Calu3 (cell line): ENCODE results near the gene PAFAH1B1. TPM values are rescaled to one million over a fixed set of nuclear protein-coding genes. Genes with fewer than 3 reads are reported as not detected.

Source experiments
- BruUV-seq: library from RNA; stranded (reverse); fragments of 400-500 nt; replicated peaks from 2 replicates; lab custom pipeline; 2021; lab: Mats Ljungman, UMichigan
- CTCF ChIA-PET: fragments of 300-600 bp; sonication (Branson Sonifier 250); formaldehyde crosslinking; loops from one replicate; lab custom pipeline; 2022; ENCODE audit warnings: antibody characterized with exemption; lab: Charles Lee
- DNase-seq: peaks from one replicate; pipeline ENCODE4 v3.0.0; 2022
- H3K27ac Mint-ChIP-seq: one replicate; pipeline ENCODE4 v1.8.0; 2022; ENCODE audit warnings: mixed read lengths; ENCODE audit not compliant: unreplicated experiment
- H3K27me3 Mint-ChIP-seq: one replicate; pipeline ENCODE4 v1.8.0; 2022; ENCODE audit warnings: mixed read lengths; ENCODE audit not compliant: unreplicated experiment
- H3K36me3 Mint-ChIP-seq: one replicate; pipeline ENCODE4 v1.8.0; 2022; ENCODE audit warnings: mild to moderate bottlenecking, moderate library complexity, mixed read lengths; ENCODE audit not compliant: insufficient read depth, unreplicated experiment
- H3K4me1 Mint-ChIP-seq: one replicate; pipeline ENCODE4 v1.8.0; 2022; ENCODE audit warnings: mild to moderate bottlenecking, low read depth, mixed read lengths; ENCODE audit not compliant: unreplicated experiment
- H3K4me3 Mint-ChIP-seq: one replicate; pipeline ENCODE4 v1.8.0; 2022; ENCODE audit warnings: mild to moderate bottlenecking, low read depth, moderate library complexity, mixed read lengths; ENCODE audit not compliant: unreplicated experiment
- H3K9me3 Mint-ChIP-seq: one replicate; pipeline ENCODE4 v1.8.0; 2022; ENCODE audit warnings: low read depth, mixed read lengths; ENCODE audit not compliant: unreplicated experiment
- CTCF ChIP-seq: fragments of 200-600 bp; IDR thresholded peaks from one replicate; pipeline ENCODE4 v1.8.0; 2022; ENCODE audit warnings: antibody characterized with exemption; ENCODE audit not compliant: unreplicated experiment
- intact Hi-C: fragments of 100-400 bp; cut with micrococcal nuclease; formaldehyde crosslinking; loops from one replicate; pipeline ENCODE4 v1.10.0; 2022; ENCODE audit not compliant: unreplicated experiment
- total RNA-seq: library from RNA; stranded (reverse); gene quantifications from 2 replicates; pipeline ENCODE4 v1.2.3, GENCODE V29; 2022

Gene PAFAH1B1
- total RNA-seq, 1 experiment from 2014 or later: 99.8 TPM

- no peak for DNase-seq
- Mint-ChIP-seq H3K4me3 (peak overlapping the region; percentile 24), H3K9me3 (no peaks in the 10 kb centered on the region), H3K36me3 (no peaks in the 10 kb centered on the region), H3K27ac (no peak overlapping the region), H3K4me1 (no peaks in the 10 kb centered on the region), H3K27me3 (peaks cover 30% of the 10 kb centered on the region)
- no peak for TF ChIP-seq CTCF
- intact Hi-C loops: no loop called here
- no TSS peak for BruUV-seq
- CTCF ChIA-PET: interaction anchor here (0.6 kb wide), 2 partner anchors 117 to 149 kb away, joined by 4 read pairs; no protein-coding TSS in a partner anchor
Observed at GRCh38 chr17:2723997-2724783, 130.7 kb downstream of the PAFAH1B1 start.

- peak overlapping the region; percentile 24 for H3K4me3 Mint-ChIP-seq
- intact Hi-C loops: no loop called here
- H3K36me3 Mint-ChIP-seq: no peaks in the 10 kb centered on the region
- BruUV-seq: no TSS peak
- no peak for TF ChIP-seq CTCF
- peaks cover 30% of the 10 kb centered on the region for H3K27me3 Mint-ChIP-seq
- H3K27ac Mint-ChIP-seq: no peak overlapping the region
- no peaks in the 10 kb centered on the region for H3K9me3 Mint-ChIP-seq
- no peaks in the 10 kb centered on the region for H3K4me1 Mint-ChIP-seq
- DNase-seq: peak; percentile 48
- CTCF ChIA-PET: interaction anchor here (0.6 kb wide), 1 partner anchor 117 kb away, joined by 4 read pairs; no protein-coding TSS in a partner anchor
Observed at GRCh38 chr17:2724784-2725164, 131.3 kb downstream of the PAFAH1B1 start.

GRCh38 chr17:2730764-2731353, 137.4 kb downstream of the PAFAH1B1 start:
- Mint-ChIP-seq H3K27me3 (peaks cover 40% of the 10 kb centered on the region), H3K4me3 (no peak overlapping the region), H3K36me3 (peaks cover 2% of the 10 kb centered on the region), H3K9me3 (no peaks in the 10 kb centered on the region), H3K27ac (no peak overlapping the region), H3K4me1 (no peaks in the 10 kb centered on the region)
- DNase-seq: no peak
- no TSS peak for BruUV-seq
- intact Hi-C loops: no loop called here
- CTCF ChIA-PET: no interaction called here
- no peak for TF ChIP-seq CTCF

GRCh38 chr17:2731807-2732206, 138.4 kb downstream of the PAFAH1B1 start:
- H3K27ac Mint-ChIP-seq: no peak overlapping the region
- no TSS peak for BruUV-seq
- H3K9me3 Mint-ChIP-seq: no peaks in the 10 kb centered on the region
- TF ChIP-seq CTCF: no peak
- peaks cover 36% of the 10 kb centered on the region for H3K27me3 Mint-ChIP-seq
- no peak overlapping the region for H3K4me3 Mint-ChIP-seq
- CTCF ChIA-PET: no interaction called here
- H3K36me3 Mint-ChIP-seq: peaks cover 4% of the 10 kb centered on the region
- intact Hi-C loops: no loop called here
- no peaks in the 10 kb centered on the region for H3K4me1 Mint-ChIP-seq
- DNase-seq: no peak
